IMR-90 (cell line): ENCODE data around the gene PRKN. TPM values are rescaled to one million over a fixed set of nuclear protein-coding genes. Genes with fewer than 3 reads are reported as not detected.

ENCODE experiments used
- ATAC-seq: fragments of 200-7000 bp; cut with Tn5 transposase; 2 replicates; pipeline ENCODE4 v1.9.1; 2020; ENCODE audit warnings: low read depth, mild to moderate bottlenecking, moderate library complexity
- BruUV-seq: library from RNA; stranded (reverse); fragments of 400-500 nt; replicated peaks from 2 replicates; lab custom pipeline; 2021; lab: Mats Ljungman, UMichigan
- CTCF ChIA-PET: fragments of 300-600 bp; formaldehyde crosslinking; extraction: SDS; loops from one replicate; lab custom pipeline; 2021; ENCODE audit warnings: antibody characterized with exemption; lab: Yijun Ruan, JAX
- POLR2A ChIA-PET: fragments of 300-600 bp; sonication (Branson Sonifier 250); formaldehyde crosslinking; loops from one replicate; lab custom pipeline; 2022; ENCODE audit warnings: antibody characterized with exemption; ENCODE audit not compliant: unreplicated experiment; lab: Charles Lee
- DNase-seq: peaks from one replicate; pipeline ENCODE4 v3.0.0; 2013
- H2AFZ ChIP-seq: replicated peaks from 2 replicates; pipeline ENCODE3; 2013; ENCODE audit warnings: low read length, mild to moderate bottlenecking; ENCODE audit not compliant: poor library complexity
- H2AK5ac ChIP-seq: 2 replicates; pipeline ENCODE4 v1.6.1; 2013; ENCODE audit warnings: low read depth, low read length, inconsistent platforms
- H2AK9ac ChIP-seq: replicated peaks from 2 replicates; pipeline ENCODE3; 2013; ENCODE audit warnings: mild to moderate bottlenecking, low read depth, low read length, moderate library complexity; ENCODE audit not compliant: poor library complexity
- H2BK120ac ChIP-seq: 2 replicates; pipeline ENCODE4 v1.6.1; 2013; ENCODE audit warnings: low read depth, low read length, inconsistent platforms
- H2BK15ac ChIP-seq: 3 replicates; pipeline ENCODE4 v1.6.1; 2013; ENCODE audit warnings: low read depth, low read length, inconsistent platforms
- H2BK20ac ChIP-seq: 2 replicates; pipeline ENCODE4 v1.6.1; 2013; ENCODE audit warnings: low read depth, mild to moderate bottlenecking, inconsistent platforms, low read length, moderate library complexity
- H2BK5ac ChIP-seq: 2 replicates; pipeline ENCODE4 v1.6.1; 2013; ENCODE audit warnings: mild to moderate bottlenecking, low read depth, low read length, inconsistent platforms; ENCODE audit not compliant: poor library complexity, severe bottlenecking
- H3K14ac ChIP-seq: replicated peaks from 2 replicates; pipeline ENCODE4 v1.6.1; 2013; ENCODE audit warnings: low read depth, low read length, inconsistent platforms
- H3K18ac ChIP-seq: 2 replicates; pipeline ENCODE4 v1.6.1; 2013; ENCODE audit warnings: low read depth, low read length, control low read depth
- H3K23ac ChIP-seq: 2 replicates; pipeline ENCODE4 v1.6.1; 2013; ENCODE audit warnings: low read depth, low read length, inconsistent platforms
- H3K27ac ChIP-seq: 2 replicates; pipeline ENCODE4 v1.5.1; 2013; ENCODE audit warnings: mild to moderate bottlenecking, control low read depth, low read length; ENCODE audit not compliant: insufficient read depth
- H3K27me3 ChIP-seq: 2 replicates; pipeline ENCODE4 v1.6.1; 2013; ENCODE audit warnings: low read length; ENCODE audit not compliant: control insufficient read depth, insufficient read depth
- H3K36me3 ChIP-seq: 2 replicates; pipeline ENCODE4 v1.6.1; 2013; ENCODE audit warnings: low read length, mixed read lengths; ENCODE audit not compliant: control insufficient read depth, insufficient read depth
- H3K4ac ChIP-seq: 2 replicates; pipeline ENCODE4 v1.6.1; 2013; ENCODE audit warnings: low read depth, low read length, inconsistent platforms
- H3K4me1 ChIP-seq: 2 replicates; pipeline ENCODE4 v1.6.1; 2013; ENCODE audit warnings: low read length, mixed read lengths; ENCODE audit not compliant: control insufficient read depth, insufficient read depth
- H3K4me2 ChIP-seq: 2 replicates; pipeline ENCODE4 v1.6.1; 2013; ENCODE audit warnings: low read depth, mild to moderate bottlenecking, control low read depth, low read length, moderate library complexity
- H3K4me3 ChIP-seq: 2 replicates; pipeline ENCODE4 v1.5.1; 2013; ENCODE audit warnings: low read depth, mild to moderate bottlenecking, control low read depth, low read length, moderate library complexity; ENCODE audit not compliant: insufficient read depth
- H3K56ac ChIP-seq: 2 replicates; pipeline ENCODE4 v1.6.1; 2013; ENCODE audit warnings: low read length, inconsistent platforms; ENCODE audit not compliant: insufficient read depth; ENCODE audit errors: extremely low read depth
- H3K79me1 ChIP-seq, 2 experiments: 2 replicates each; pipeline ENCODE4 v1.6.1; 2013; ENCODE audit warnings: low read length in 2 of 2, inconsistent platforms in 1 of 2, low read depth in 1 of 2
- H3K9ac ChIP-seq: 2 replicates; pipeline ENCODE4 v1.6.1; 2013; ENCODE audit warnings: low read depth, low read length, control low read depth
- H3K9me1 ChIP-seq: 2 replicates; pipeline ENCODE4 v1.6.1; 2013; ENCODE audit warnings: low read length, inconsistent platforms; ENCODE audit not compliant: insufficient read depth
- H3K9me3 ChIP-seq: 2 replicates; pipeline ENCODE4 v1.6.1; 2013; ENCODE audit warnings: low read length; ENCODE audit not compliant: control insufficient read depth, insufficient read depth
- H4K20me1 ChIP-seq: 2 replicates; pipeline ENCODE4 v1.6.1; 2013; ENCODE audit warnings: low read length, inconsistent platforms; ENCODE audit not compliant: insufficient read depth
- H4K5ac ChIP-seq: 2 replicates; pipeline ENCODE4 v1.6.1; 2013; ENCODE audit warnings: mild to moderate bottlenecking, low read depth, low read length, control low read depth
- H4K8ac ChIP-seq, 2 experiments: 2 replicates each; pipeline ENCODE4 v1.6.1; 2013; ENCODE audit warnings: low read depth in 2 of 2, low read length in 2 of 2, control low read depth in 1 of 2, inconsistent platforms in 1 of 2
- H4K91ac ChIP-seq: 2 replicates; pipeline ENCODE4 v1.6.1; 2013; ENCODE audit warnings: low read depth, low read length, inconsistent platforms; ENCODE audit not compliant: insufficient read depth
- BHLHE40 ChIP-seq: fragments of 150-350 bp; IDR thresholded peaks from 2 replicates; pipeline ENCODE4 v1.6.1; 2016; ENCODE audit warnings: mild to moderate bottlenecking, low read depth, low read length
- CEBPB ChIP-seq: IDR thresholded peaks from 2 replicates; pipeline ENCODE4 v1.6.1; 2012; ENCODE audit warnings: low read depth, low read length, improper control_type of control experiment
- CHD1 ChIP-seq: IDR thresholded peaks from 2 replicates; pipeline ENCODE4 v1.6.1; 2012; ENCODE audit warnings: low read depth, low read length, improper control_type of control experiment
- FOS ChIP-seq: fragments of 150-350 bp; IDR thresholded peaks from 2 replicates; pipeline ENCODE4 v1.6.1; 2016; ENCODE audit warnings: low read depth, low read length
- MAFK ChIP-seq: IDR thresholded peaks from 2 replicates; pipeline ENCODE4 v1.6.1; 2012; ENCODE audit warnings: low read depth, low read length, improper control_type of control experiment
- MAZ ChIP-seq: IDR thresholded peaks from 2 replicates; pipeline ENCODE4 v1.6.1; 2012; ENCODE audit warnings: low read depth, mild to moderate bottlenecking, low read length, improper control_type of control experiment, moderate library complexity, borderline replicate concordance
- MXI1 ChIP-seq: IDR thresholded peaks from 2 replicates; pipeline ENCODE4 v1.6.1; 2012; ENCODE audit warnings: low read depth, mild to moderate bottlenecking, low read length, moderate library complexity, borderline replicate concordance
- NFE2L2 ChIP-seq: fragments of 150-350 bp; IDR thresholded peaks from 2 replicates; pipeline ENCODE4 v1.6.1; 2016; ENCODE audit warnings: low read depth, mild to moderate bottlenecking, low read length
- POLR2A ChIP-seq: IDR thresholded peaks from 2 replicates; pipeline ENCODE4 v1.6.1; 2012; ENCODE audit warnings: mild to moderate bottlenecking, low read depth, low read length
- RAD21 ChIP-seq: IDR thresholded peaks from 2 replicates; pipeline ENCODE4 v1.6.1; 2012; ENCODE audit warnings: low read length, improper control_type of control experiment
- RCOR1 ChIP-seq: IDR thresholded peaks from 2 replicates; pipeline ENCODE4 v1.6.1; 2012; ENCODE audit warnings: mild to moderate bottlenecking, low read length, improper control_type of control experiment; ENCODE audit not compliant: insufficient replicate concordance
- RFX5 ChIP-seq: IDR thresholded peaks from 2 replicates; pipeline ENCODE4 v1.8.0; 2012; ENCODE audit warnings: low read depth, mild to moderate bottlenecking, low read length, moderate library complexity
- SMC3 ChIP-seq: fragments of 150-350 bp; IDR thresholded peaks from 2 replicates; pipeline ENCODE4 v1.6.1; 2016; ENCODE audit warnings: low read depth, mild to moderate bottlenecking, antibody characterized with exemption, low read length, moderate library complexity
- WGBS, 2 experiments: methylation state at CpG; one replicate each; pipeline versions ENCODE4 v1.1.5 to v1.1.7; 2013; ENCODE audit warnings: missing lambda C conversion rate in 2 of 2; ENCODE audit not compliant: insufficient read length in 1 of 2; ENCODE audit errors: extremely low coverage in 2 of 2; 5-methylcytosine and 5-hydroxymethylcytosine counted together
- dilution Hi-C: fragments of 300-500 bp; cut with HindIII; formaldehyde crosslinking; loops from one replicate; pipeline ENCODE4 v1.14.3; 2018; ENCODE audit warnings: low sequenced_read_pairs; ENCODE audit not compliant: unreplicated experiment
- in situ Hi-C: fragments of 300-500 bp; cut with MboI; formaldehyde crosslinking; loops from 3 replicates; pipeline ENCODE4 v1.14.3; 2019; ENCODE audit warnings: low sequenced_read_pairs, inconsistent platforms, mixed read lengths
- intact Hi-C: fragments of 100-400 bp; cut with micrococcal nuclease; formaldehyde crosslinking; loops from 2 replicates; pipeline ENCODE4 v1.10.0; 2022
- polyA plus RNA-seq, 3 experiments: library from polyadenylated mRNA; depleted of rRNA; stranded (reverse); fragments of >200 nt; gene quantifications; 2 replicates each; pipeline ENCODE4 v1.2.3, GENCODE V29; 2012; ENCODE audit warnings: low replicate concordance in 1 of 3
- total RNA-seq: library from RNA; depleted of rRNA; stranded (reverse); fragments of >200 nt; gene quantifications from 2 replicates; pipeline ENCODE4 v1.2.3, GENCODE V29; 2012
- TF ChIP-seq, protein P1 (sequence below): fragments of 150-350 bp; IDR thresholded peaks from 2 replicates; pipeline ENCODE4 v1.6.1; 2016; ENCODE audit warnings: low read depth, mild to moderate bottlenecking, low read length, moderate library complexity, borderline replicate concordance
- TF ChIP-seq, protein P2 (sequence below): fragments of 150-350 bp; IDR thresholded peaks from 2 replicates; pipeline ENCODE4 v1.6.1; 2017; ENCODE audit warnings: mild to moderate bottlenecking, antibody characterized with exemption, low read length, low read depth
- TF ChIP-seq, protein P3 (sequence below): conservative IDR thresholded peaks from 2 replicates; pipeline ENCODE4 v1.5.1; 2012; ENCODE audit warnings: mild to moderate bottlenecking, low read depth, low read length, improper control_type of control experiment

PRKN gene
- total and polyA plus RNA-seq, 2 of the 4 experiments (the other 2 are of a cell fraction), result 0.15 to 0.18 TPM

DNA sequence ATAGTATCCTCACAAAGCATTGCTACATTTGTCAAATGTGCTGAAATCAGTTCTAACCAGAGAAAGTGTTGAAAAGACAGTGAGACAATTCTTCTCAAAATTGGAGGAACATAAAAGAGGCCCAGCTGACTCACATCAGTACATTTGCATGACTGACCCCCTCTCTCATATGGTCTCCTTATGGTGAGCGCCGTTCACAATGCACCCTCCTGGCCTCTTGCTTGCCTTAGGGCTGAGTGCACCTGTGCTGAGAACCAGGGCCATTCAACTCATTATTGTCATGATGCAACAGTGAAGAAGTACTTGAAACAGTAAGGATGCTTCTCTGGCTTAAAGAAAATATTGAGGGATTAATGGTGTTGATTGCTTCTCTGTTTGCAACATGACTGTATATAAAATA lies 1078.5 kb downstream of the PRKN start:
- Histone ChIP-seq H4K91ac (no peak overlapping the region), H2BK20ac (no peak overlapping the region)
- CTCF ChIA-PET, result no interaction called here

More for the DNA sequence above, 1078.5 kb downstream of the PRKN start:
- no peaks in the 10 kb centered on the region for H3K36me3 ChIP-seq
- no peak overlapping the region for H3K23ac ChIP-seq
- no peaks in the 10 kb centered on the region for H3K79me1 ChIP-seq
- H3K27ac ChIP-seq, result no peak overlapping the region
- no peak overlapping the region for H4K5ac ChIP-seq
- H2AK9ac ChIP-seq, result no peak overlapping the region
- H4K20me1 ChIP-seq, result no peaks in the 10 kb centered on the region
- no CpG with 5 or more reads among the region's 2 CpGs for WGBS, 2 experiments
- dilution Hi-C loops, result no loop called here
- H3K4ac ChIP-seq, result no peak overlapping the region
- in situ Hi-C loops, result no loop called here
- no peak overlapping the region for H2AFZ ChIP-seq
- TF ChIP-seq CEBPB (no peak), MXI1 (no peak), POLR2A (no peak), BHLHE40 (no peak), FOS (no peak), NFE2L2 (no peak), MAZ (no peak), RCOR1 (no peak), SMC3 (no peak), RFX5 (no peak), MAFK (no peak), CHD1 (no peak), RAD21 (no peak)
- TF ChIP-seq, protein P1, sequence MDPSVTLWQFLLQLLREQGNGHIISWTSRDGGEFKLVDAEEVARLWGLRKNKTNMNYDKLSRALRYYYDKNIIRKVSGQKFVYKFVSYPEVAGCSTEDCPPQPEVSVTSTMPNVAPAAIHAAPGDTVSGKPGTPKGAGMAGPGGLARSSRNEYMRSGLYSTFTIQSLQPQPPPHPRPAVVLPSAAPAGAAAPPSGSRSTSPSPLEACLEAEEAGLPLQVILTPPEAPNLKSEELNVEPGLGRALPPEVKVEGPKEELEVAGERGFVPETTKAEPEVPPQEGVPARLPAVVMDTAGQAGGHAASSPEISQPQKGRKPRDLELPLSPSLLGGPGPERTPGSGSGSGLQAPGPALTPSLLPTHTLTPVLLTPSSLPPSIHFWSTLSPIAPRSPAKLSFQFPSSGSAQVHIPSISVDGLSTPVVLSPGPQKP, result no peak
- TF ChIP-seq, protein P2, sequence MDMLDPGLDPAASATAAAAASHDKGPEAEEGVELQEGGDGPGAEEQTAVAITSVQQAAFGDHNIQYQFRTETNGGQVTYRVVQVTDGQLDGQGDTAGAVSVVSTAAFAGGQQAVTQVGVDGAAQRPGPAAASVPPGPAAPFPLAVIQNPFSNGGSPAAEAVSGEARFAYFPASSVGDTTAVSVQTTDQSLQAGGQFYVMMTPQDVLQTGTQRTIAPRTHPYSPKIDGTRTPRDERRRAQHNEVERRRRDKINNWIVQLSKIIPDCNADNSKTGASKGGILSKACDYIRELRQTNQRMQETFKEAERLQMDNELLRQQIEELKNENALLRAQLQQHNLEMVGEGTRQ, result no peak
- TF ChIP-seq, protein P3, sequence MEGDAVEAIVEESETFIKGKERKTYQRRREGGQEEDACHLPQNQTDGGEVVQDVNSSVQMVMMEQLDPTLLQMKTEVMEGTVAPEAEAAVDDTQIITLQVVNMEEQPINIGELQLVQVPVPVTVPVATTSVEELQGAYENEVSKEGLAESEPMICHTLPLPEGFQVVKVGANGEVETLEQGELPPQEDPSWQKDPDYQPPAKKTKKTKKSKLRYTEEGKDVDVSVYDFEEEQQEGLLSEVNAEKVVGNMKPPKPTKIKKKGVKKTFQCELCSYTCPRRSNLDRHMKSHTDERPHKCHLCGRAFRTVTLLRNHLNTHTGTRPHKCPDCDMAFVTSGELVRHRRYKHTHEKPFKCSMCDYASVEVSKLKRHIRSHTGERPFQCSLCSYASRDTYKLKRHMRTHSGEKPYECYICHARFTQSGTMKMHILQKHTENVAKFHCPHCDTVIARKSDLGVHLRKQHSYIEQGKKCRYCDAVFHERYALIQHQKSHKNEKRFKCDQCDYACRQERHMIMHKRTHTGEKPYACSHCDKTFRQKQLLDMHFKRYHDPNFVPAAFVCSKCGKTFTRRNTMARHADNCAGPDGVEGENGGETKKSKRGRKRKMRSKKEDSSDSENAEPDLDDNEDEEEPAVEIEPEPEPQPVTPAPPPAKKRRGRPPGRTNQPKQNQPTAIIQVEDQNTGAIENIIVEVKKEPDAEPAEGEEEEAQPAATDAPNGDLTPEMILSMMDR, result no peak
- no peak overlapping the region for H2BK120ac ChIP-seq
- H2BK5ac ChIP-seq, result no peak overlapping the region
- no peak overlapping the region for H3K4me2 ChIP-seq
- H3K4me1 ChIP-seq, result no peaks in the 10 kb centered on the region
- H3K14ac ChIP-seq, result no peak overlapping the region
- no peak overlapping the region for H2AK5ac ChIP-seq
- POLR2A ChIA-PET, result no interaction called here
- no TSS peak for BruUV-seq
- no peaks in the 10 kb centered on the region for H3K27me3 ChIP-seq
- DNase-seq, result no peak
- no peak overlapping the region for H2BK15ac ChIP-seq
- intact Hi-C loops, result no loop called here
- no peak for ATAC-seq
- no peak overlapping the region for H3K4me3 ChIP-seq
- no peak overlapping the region for H3K56ac ChIP-seq
- H3K9me3 ChIP-seq, result peaks cover 11% of the 10 kb centered on the region
- H4K8ac ChIP-seq, result no peak overlapping the region
- no peak overlapping the region for H3K9ac ChIP-seq
- H3K18ac ChIP-seq, result no peak overlapping the region
- H3K9me1 ChIP-seq, result no peaks in the 10 kb centered on the region
